Heart left ventricle (tissue), 16 donors: ENCODE measurements around the gene STK33. TPM values are rescaled to one million over a fixed set of nuclear protein-coding genes. Genes with fewer than 3 reads are reported as not detected.

Experiments used
- ATAC-seq, 4 donors: fragments of 200-7000 bp; cut with Tn5 transposase; one replicate each; pipeline ENCODE4 v1.9.1; 2020 to 2022; ENCODE audit warnings: moderate library complexity in 4 of 4, mild to moderate bottlenecking in 3 of 4, moderate number of reproducible peaks in 1 of 4
- DNase-seq, 5 donors: peaks; one replicate each; pipeline ENCODE4 v3.0.0-alpha.2; 2020
- H3K27ac ChIP-seq, 12 donors: fragments of 200-600 bp; sonication (generic) in 4 of 12; one replicate each; pipeline versions ENCODE4 v1.5.0 to v1.8.0; 2016 to 2022; ENCODE audit warnings: mild to moderate bottlenecking in 2 of 12
- H3K27me3 ChIP-seq, 9 donors: fragments of 200-600 bp; sonication (generic) in 2 of 9; one replicate each; pipeline versions ENCODE4 v1.5.1 to v1.8.0; 2016 to 2022; ENCODE audit warnings: mild to moderate bottlenecking in 3 of 9
- H3K36me3 ChIP-seq, 9 donors: fragments of 200-600 bp; sonication (generic) in 2 of 9; one replicate each; pipeline versions ENCODE4 v1.5.0 to v1.8.0; 2018 to 2022; ENCODE audit warnings: mild to moderate bottlenecking in 2 of 9
- H3K4me1 ChIP-seq, 12 donors: fragments of 200-600 bp; sonication (generic) in 4 of 12; one replicate each; pipeline versions ENCODE4 v1.5.0 to v1.8.0; 2016 to 2022; ENCODE audit warnings: mild to moderate bottlenecking in 3 of 12
- H3K4me3 ChIP-seq, 12 donors: fragments of 200-600 bp; sonication (generic) in 4 of 12; one replicate each; pipeline versions ENCODE4 v1.5.0 to v1.8.0; 2017 to 2022; ENCODE audit warnings: mild to moderate bottlenecking in 9 of 12, moderate library complexity in 4 of 12
- H3K9me3 ChIP-seq, 12 donors: fragments of 200-600 bp; sonication (generic) in 4 of 12; one replicate each; pipeline versions ENCODE4 v1.5.0 to v1.8.0; 2016 to 2022; ENCODE audit warnings: mild to moderate bottlenecking in 1 of 12
- CTCF ChIP-seq, 12 donors: fragments of 200-600 bp; sonication (generic) in 4 of 12; IDR thresholded peaks; one replicate each; pipeline versions ENCODE4 v1.5.0 to v1.8.0; 2018 to 2022; ENCODE audit warnings: antibody characterized with exemption in 12 of 12, mild to moderate bottlenecking in 5 of 12
- POLR2A ChIP-seq, 2 donors: fragments of 450-650 bp; IDR thresholded peaks; one replicate each; pipeline ENCODE4 v1.6.1; 2017; ENCODE audit warnings: antibody characterized with exemption in 2 of 2, mild to moderate bottlenecking in 2 of 2, moderate library complexity in 2 of 2
- WGBS, 4 donors: extraction: QIAGEN DNeasy Blood & Tissue Kit in 2 of 4; methylation state at CpG; one replicate each; pipeline versions ENCODE4 v1.1.5 to v1.1.7; 2013 to 2018; 5-methylcytosine and 5-hydroxymethylcytosine counted together
- intact Hi-C, 10 donors: fragments of 100-400 bp; cut with DNase I; formaldehyde crosslinking; loops; one replicate each; pipeline versions ENCODE4 v1.11.1 to v1.14.2; 2022
- polyA plus RNA-seq, 2 donors: library from polyadenylated mRNA; stranded (reverse); fragments of 200-250 nt; gene quantifications; one replicate each; pipeline ENCODE4 v1.2.3, GENCODE V29; 2013
- total RNA-seq, 9 donors: library from RNA; depleted of rRNA in 2 of 9; stranded (reverse); fragments of >200 nt in 2 of 9; fragmentation: NEBNext Ultra II Directional in 3 of 9; extraction: Animal tissue kit (Norgen Biotek cat#: 25700) in 3 of 9; gene quantifications; one replicate each; pipeline versions ENCODE4 v1.1.0 to v1.2.4, GENCODE V29; 2016 to 2023
- donor health status: ischemic (EF 13 %, LVEDD 7.1; RV severe dilation, severe dysfunction).
- donor health status: healthy with polysubstance abuse.
- donor health status: DM: no; HTN: yes; CAD: no.
- donor health status: DM: no; HTN: no; CAD: no.
- donor health status: ischemic (EF 25% LVEDD 6.9; RV normal size, moderate dysfunction).
- donor health status: ischemic (EF 25% LVEDD 5.7; RV mildly dilated, moderate dysfunction).
- donor health status: healthy.
- donor health status: DM: yes; HTN: yes; CAD: no.
- donor health status: ischemic (EF 35%, LVEDD 5.7; RV mildly dilated, moderate dysfunction).
- donor health status: nonischemic (EF 11% LVEDD 7.7; RV severe dilation, severe dysfunction).
- donor health status: DM: yes; HTN: yes; CAD: no.
- donor health status: PGD.
- donor health status: ischemic (EF 29% LVEDD 5.4; RV normal size, mild dysfunction).
- donor health status: nonischemic (EF 23%, LVEDD 6.1; RV moderate dilation, normal function).

The STK33 gene
- total and polyA plus RNA-seq, 11 donors: 9.9 to 41.5 (median 25.3) TPM

- peaks cover 0 to 5% (median 0%) of the 10 kb centered on the region in 12 donors for H3K4me1 ChIP-seq
- TF ChIP-seq POLR2A (IDR thresholded peaks at IDR 0.05) (no peak), CTCF (IDR thresholded peaks at IDR 0.05) (no peak)
These were observed 241.7 kb downstream of the STK33 start for GRCh38 chr11:8352103-8352875.

GRCh38 chr11:8351223-8351622 is 242.8 kb downstream of the STK33 start:
- DNase-seq (peak in 1 of 5 donors; percentile 16), ATAC-seq (no peak)
- Histone ChIP-seq H3K36me3 (no peaks in the 10 kb centered on the region), H3K27me3 (peaks cover 0 to 8% (median 0%) of the 10 kb centered on the region in 9 donors), H3K4me1 (peaks cover 0 to 5% (median 0%) of the 10 kb centered on the region in 12 donors), H3K4me3 (no peak overlapping the region), H3K27ac (no peak overlapping the region), H3K9me3 (no peaks in the 10 kb centered on the region)
- no peak for TF ChIP-seq POLR2A (IDR thresholded peaks at IDR 0.05)
- no peak for TF ChIP-seq CTCF (IDR thresholded peaks at IDR 0.05)
- intact Hi-C loops: loop anchor here in 1 of 10 donors (10.0 kb wide), 1 partner anchor 204 kb away; no protein-coding TSS in a partner anchor
- WGBS, 4 donors: 75 to 86% (median 83%) methylated on average over 8 of the region's 8 CpGs

More at GRCh38 chr11:8352103-8352875, 241.7 kb downstream of the STK33 start:
- Histone ChIP-seq H3K27ac (no peak overlapping the region), H3K9me3 (no peaks in the 10 kb centered on the region), H3K36me3 (no peaks in the 10 kb centered on the region), H3K4me3 (no peak overlapping the region), H3K27me3 (peaks cover 0 to 8% (median 0%) of the 10 kb centered on the region in 9 donors)
- intact Hi-C loops: loop anchor here in 1 of 10 donors (10.0 kb wide), 1 partner anchor 203 kb away; no protein-coding TSS in a partner anchor
- peak in 1 of 5 donors; percentile 9 for DNase-seq
- no peak for ATAC-seq
- 90 to 95% (median 91%) methylated on average over 4 of the region's 4 CpGs for WGBS, 4 donors

GRCh38 chr11:8347978-8348377 is 246.1 kb downstream of the STK33 start:
- no peak for ATAC-seq
- H3K36me3 ChIP-seq: no peaks in the 10 kb centered on the region
- no peak overlapping the region for H3K27ac ChIP-seq
- TF ChIP-seq POLR2A (IDR thresholded peaks at IDR 0.05): no peak
- TF ChIP-seq CTCF (IDR thresholded peaks at IDR 0.05): no peak
- peaks cover 0 to 3% (median 0%) of the 10 kb centered on the region in 9 donors for H3K27me3 ChIP-seq
- peak in 1 of 5 donors; percentile 17 for DNase-seq
- WGBS, 4 donors: 90 to 100% (median 97%) methylated on average over 2 of the region's 2 CpGs
- no peaks in the 10 kb centered on the region for H3K9me3 ChIP-seq
- no peaks in the 10 kb centered on the region for H3K4me1 ChIP-seq
- no peak overlapping the region for H3K4me3 ChIP-seq
- intact Hi-C loops: loop anchor here in 1 of 10 donors (10.0 kb wide), 1 partner anchor 217 kb away; no protein-coding TSS in a partner anchor

GRCh38 chr11:8346157-8346755 is 247.8 kb downstream of the STK33 start:
- no peak overlapping the region for H3K27ac ChIP-seq
- intact Hi-C loops: loop anchor here in 1 of 10 donors (10.0 kb wide), 1 partner anchor 219 kb away; no protein-coding TSS in a partner anchor
- WGBS, 4 donors: 87 to 93% (median 91%) methylated on average over 16 of the region's 16 CpGs

More at GRCh38 chr11:8346157-8346755, 247.8 kb downstream of the STK33 start:
- Histone ChIP-seq H3K27me3 (no peaks in the 10 kb centered on the region), H3K4me1 (no peaks in the 10 kb centered on the region), H3K4me3 (no peak overlapping the region), H3K36me3 (no peaks in the 10 kb centered on the region), H3K9me3 (no peaks in the 10 kb centered on the region)
- ATAC-seq (no peak), DNase-seq (peak in 1 of 5 donors; percentile 33)
- TF ChIP-seq CTCF (IDR thresholded peaks at IDR 0.05) (no peak), POLR2A (IDR thresholded peaks at IDR 0.05) (no peak)
